SU-DHL-6 (cell line): ENCODE data around the gene LRRC56.

Experiments used
- EZH2phosphoT487 ChIP-seq: fragments of 200-600 bp; sonication (generic), shearing (Covaris generic); conservative IDR thresholded peaks from 2 replicates; pipeline ENCODE4 v1.6.1; 2018; ENCODE audit warnings: mild to moderate bottlenecking, antibody characterized with exemption, low read length, moderate library complexity, mixed read lengths
- TF ChIP-seq, protein P1 (sequence below): fragments of 200-600 bp; sonication (generic); IDR thresholded peaks from one replicate; pipeline ENCODE4 v1.5.1; 2017; ENCODE audit warnings: antibody characterized with exemption, mild to moderate bottlenecking, low read length, moderate library complexity; ENCODE audit not compliant: insufficient read depth, poor library complexity, severe bottlenecking

GRCh38 chr11:529728-530411 lies 7.5 kb upstream of the LRRC56 start:
- TF ChIP-seq, protein P1, sequence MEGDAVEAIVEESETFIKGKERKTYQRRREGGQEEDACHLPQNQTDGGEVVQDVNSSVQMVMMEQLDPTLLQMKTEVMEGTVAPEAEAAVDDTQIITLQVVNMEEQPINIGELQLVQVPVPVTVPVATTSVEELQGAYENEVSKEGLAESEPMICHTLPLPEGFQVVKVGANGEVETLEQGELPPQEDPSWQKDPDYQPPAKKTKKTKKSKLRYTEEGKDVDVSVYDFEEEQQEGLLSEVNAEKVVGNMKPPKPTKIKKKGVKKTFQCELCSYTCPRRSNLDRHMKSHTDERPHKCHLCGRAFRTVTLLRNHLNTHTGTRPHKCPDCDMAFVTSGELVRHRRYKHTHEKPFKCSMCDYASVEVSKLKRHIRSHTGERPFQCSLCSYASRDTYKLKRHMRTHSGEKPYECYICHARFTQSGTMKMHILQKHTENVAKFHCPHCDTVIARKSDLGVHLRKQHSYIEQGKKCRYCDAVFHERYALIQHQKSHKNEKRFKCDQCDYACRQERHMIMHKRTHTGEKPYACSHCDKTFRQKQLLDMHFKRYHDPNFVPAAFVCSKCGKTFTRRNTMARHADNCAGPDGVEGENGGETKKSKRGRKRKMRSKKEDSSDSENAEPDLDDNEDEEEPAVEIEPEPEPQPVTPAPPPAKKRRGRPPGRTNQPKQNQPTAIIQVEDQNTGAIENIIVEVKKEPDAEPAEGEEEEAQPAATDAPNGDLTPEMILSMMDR, result no peak
- TF ChIP-seq EZH2phosphoT487, result no peak
